Heart left ventricle (tissue), 13 donors: ENCODE results near the gene MAP2K5.

Experiments used
- CTCF ChIP-seq, 12 donors: fragments of 200-600 bp; sonication (generic) in 4 of 12; IDR thresholded peaks; one replicate each; pipeline versions ENCODE4 v1.5.0 to v1.8.0; 2018 to 2022; ENCODE audit warnings: antibody characterized with exemption in 12 of 12, mild to moderate bottlenecking in 5 of 12
- POLR2A ChIP-seq, 2 donors: fragments of 450-650 bp; IDR thresholded peaks; one replicate each; pipeline ENCODE4 v1.6.1; 2017; ENCODE audit warnings: antibody characterized with exemption in 2 of 2, mild to moderate bottlenecking in 2 of 2, moderate library complexity in 2 of 2
- donor health status: ischemic (EF 13 %, LVEDD 7.1; RV severe dilation, severe dysfunction).
- donor health status: DM: no; HTN: yes; CAD: no.
- donor health status: DM: no; HTN: no; CAD: no.
- donor health status: ischemic (EF 25% LVEDD 6.9; RV normal size, moderate dysfunction).
- donor health status: ischemic (EF 25% LVEDD 5.7; RV mildly dilated, moderate dysfunction).
- donor health status: ischemic (EF 35%, LVEDD 5.7; RV mildly dilated, moderate dysfunction).
- donor health status: nonischemic (EF 11% LVEDD 7.7; RV severe dilation, severe dysfunction).
- donor health status: DM: yes; HTN: yes; CAD: no.
- donor health status: PGD.
- donor health status: ischemic (EF 29% LVEDD 5.4; RV normal size, mild dysfunction).
- donor health status: nonischemic (EF 23%, LVEDD 6.1; RV moderate dilation, normal function).

DNA sequence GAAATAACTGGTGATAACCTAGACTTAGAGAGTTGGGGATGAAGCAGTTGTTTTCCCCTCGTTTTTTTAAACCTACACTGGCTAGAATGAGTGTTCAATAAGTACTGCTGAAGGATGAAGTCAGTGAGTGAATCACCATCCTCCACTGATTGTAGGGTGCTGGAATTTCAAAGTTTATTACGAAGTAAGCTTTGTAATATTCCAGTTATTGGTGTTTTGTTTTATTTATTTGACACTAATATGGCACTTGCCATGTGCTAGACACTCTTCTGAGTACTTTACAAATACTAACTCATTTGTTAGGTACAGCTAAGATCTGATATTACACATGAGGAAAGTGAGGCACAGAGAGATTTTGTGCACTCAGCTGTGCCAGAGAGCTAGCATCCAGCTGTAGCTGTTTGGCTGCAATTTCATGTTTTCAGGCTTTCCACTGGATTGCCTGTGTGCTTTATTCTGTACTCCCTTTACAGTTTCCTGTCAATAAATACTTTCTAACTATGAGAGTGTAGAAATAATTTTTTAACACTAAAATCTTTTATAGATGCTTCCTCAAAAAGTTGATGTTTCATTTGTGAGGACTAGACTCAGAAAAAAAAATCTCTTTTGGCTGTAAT lies 5.8 kb downstream of the MAP2K5 start:
- TF ChIP-seq CTCF (IDR thresholded peaks at IDR 0.05) (no peak), POLR2A (IDR thresholded peaks at IDR 0.05) (no peak)
